GM12878 (cell line): ENCODE data around the gene KIF2C. TPM values are rescaled to one million over a fixed set of nuclear protein-coding genes. Genes with fewer than 3 reads are reported as not detected.

Experiments
- ATF2 ChIP-seq: IDR thresholded peaks from 2 replicates; pipeline ENCODE4 v1.6.1; 2012; ENCODE audit warnings: low read length, inconsistent platforms
- ATF7 ChIP-seq: fragments of 450-650 bp; IDR thresholded peaks from 2 replicates; pipeline ENCODE4 v1.6.1; 2016; ENCODE audit warnings: low read depth, mild to moderate bottlenecking
- BCL11A ChIP-seq: IDR thresholded peaks from 2 replicates; pipeline ENCODE4 v1.6.1; 2011; ENCODE audit warnings: low read depth, low read length
- BMI1 ChIP-seq: fragments of 450-650 bp; IDR thresholded peaks from 2 replicates; pipeline ENCODE4 v1.6.1; 2016; ENCODE audit warnings: mild to moderate bottlenecking, moderate library complexity, borderline replicate concordance
- CBX5 ChIP-seq: sonication (generic); IDR thresholded peaks from 2 replicates; pipeline ENCODE4 v1.6.1; 2016; ENCODE audit warnings: low read depth, moderate library complexity, mild to moderate bottlenecking, inconsistent platforms
- IKZF2 ChIP-seq, 2 experiments: fragments of 450-650 bp; IDR thresholded peaks; 2 replicates each; pipeline ENCODE4 v1.6.1; 2017; ENCODE audit warnings: mild to moderate bottlenecking in 2 of 2, moderate library complexity in 2 of 2
- PAX5 ChIP-seq: IDR thresholded peaks from 2 replicates; pipeline ENCODE4 v1.6.1; 2011; ENCODE audit warnings: low read depth, low read length, borderline replicate concordance
- PBX3 ChIP-seq: IDR thresholded peaks from 2 replicates; pipeline ENCODE4 v1.6.1; 2011; ENCODE audit warnings: mild to moderate bottlenecking, low read depth, low read length, moderate library complexity; ENCODE audit not compliant: insufficient replicate concordance
- PKNOX1 ChIP-seq: fragments of 450-650 bp; IDR thresholded peaks from 2 replicates; pipeline ENCODE4 v1.6.1; 2016; ENCODE audit warnings: mild to moderate bottlenecking
- RCOR1 ChIP-seq: conservative IDR thresholded peaks from 2 replicates; pipeline ENCODE4 v1.6.1; 2012; ENCODE audit warnings: low read depth, low read length, improper control_type of control experiment
- RFX5 ChIP-seq: IDR thresholded peaks from 2 replicates; pipeline ENCODE4 v1.6.1; 2011; ENCODE audit warnings: low read depth, low read length, improper control_type of control experiment
- SMARCA5 ChIP-seq: fragments of 450-650 bp; IDR thresholded peaks from 2 replicates; pipeline ENCODE4 v1.6.1; 2017; ENCODE audit warnings: mild to moderate bottlenecking
- SRF ChIP-seq, 2 experiments: IDR thresholded peaks; 2 replicates each; pipeline ENCODE4 v1.6.1; 2011; ENCODE audit warnings: low read depth in 2 of 2, low read length in 2 of 2, mild to moderate bottlenecking in 1 of 2, moderate library complexity in 1 of 2
- TBL1XR1 ChIP-seq: IDR thresholded peaks from 2 replicates; pipeline ENCODE4 v1.6.1; 2012; ENCODE audit warnings: low read depth, low read length, improper control_type of control experiment
- TCF3 ChIP-seq: IDR thresholded peaks from 2 replicates; pipeline ENCODE4 v1.6.1; 2012; ENCODE audit warnings: low read depth, mild to moderate bottlenecking, low read length, borderline replicate concordance; ENCODE audit not compliant: insufficient read depth
- ZBTB40 ChIP-seq: fragments of 450-650 bp; IDR thresholded peaks from 2 replicates; pipeline ENCODE4 v1.6.1; 2016; ENCODE audit warnings: mild to moderate bottlenecking, moderate library complexity, borderline replicate concordance
- ZNF592 ChIP-seq: fragments of 450-650 bp; IDR thresholded peaks from 2 replicates; pipeline ENCODE4 v1.6.1; 2017; ENCODE audit warnings: mild to moderate bottlenecking, moderate library complexity
- polyA plus RNA-seq, 11 experiments: library from polyadenylated mRNA; depleted of rRNA in 4 of 11; unstranded in 6 of 11; stranded (reverse) in 5 of 11; fragments of >200 nt; fragmentation: Nextera tagmentation in 4 of 11; fragmentation: Illumina TruSeq in 1 of 11; extraction: Ambion mirVana in 4 of 11; extraction: Trizol in 1 of 11; gene quantifications; 1 replicate in 1 of 11; 2 replicates in 10 of 11; pipeline versions ENCODE4 v1.2.1 to v1.2.3, GENCODE V29; 2011 to 2016; ENCODE audit warnings: inconsistent platforms in 2 of 11, missing spikeins in 2 of 11, low read depth in 1 of 11
- total RNA-seq, 4 experiments: library from RNA; depleted of rRNA in 3 of 4; stranded (reverse); fragments of >200 nt in 3 of 4; fragmentation: Illumina TruSeq in 1 of 4; extraction: Trizol in 1 of 4; gene quantifications; 2 replicates each; pipeline versions ENCODE4 v1.2.1 to v1.2.3, GENCODE V29; 2013 to 2021

The KIF2C gene
- total and polyA plus RNA-seq, 10 of the 15 experiments (the other 5 are each of a cell fraction or from before 2014, with no cell fraction given), result 42.3 to 104 (median 83.8) TPM

- TF ChIP-seq ZNF592, result peak; percentile 69; the same call in 1 of the 2 replicates
- peak; percentile 17; the same call in 1 of the 2 replicates for TF ChIP-seq ZBTB40
- no peak for TF ChIP-seq RFX5
- peak; percentile 94; the same call in 1 of the 2 replicates for TF ChIP-seq CBX5
- 0 out of 2 replicates have a peak, but pooled peaks have one; percentile 92 for TF ChIP-seq RCOR1
- peak; percentile 100 for TF ChIP-seq BCL11A
- peak; percentile 86 for TF ChIP-seq ATF7
- peak in 1 of 2 experiments; percentile 89 for TF ChIP-seq IKZF2 (IDR thresholded peaks at IDR 0.05)
- TF ChIP-seq PKNOX1, result peak; percentile 61
- TF ChIP-seq BMI1, result peak; percentile 98
- TF ChIP-seq TBL1XR1, result peak; percentile 93
- peak; percentile 82 for TF ChIP-seq SMARCA5
- peak; percentile 92 for TF ChIP-seq PBX3
- TF ChIP-seq PAX5, result peak; percentile 97
- peak in 1 of 2 experiments; percentile 84; a peak in 2 of 4 replicates for TF ChIP-seq SRF (IDR thresholded peaks at IDR 0.05; ENCODE audit: low read depth in 2 of 2, low read length in 2 of 2)
- peak; percentile 100 for TF ChIP-seq ATF2
- TF ChIP-seq TCF3, result peak; percentile 100
Measured at GRCh38 chr1:44721485-44722361, 17.9 kb upstream of the KIF2C start (continued).
